Measurements from ENCODE around the gene PAAF1.

The PAAF1 gene

GRCh38 chr11:73969091-73969490 lies 92.3 kb downstream of the PAAF1 start:
- Histone ChIP-seq H3K27ac (no peak overlapping the region), H3K4me3 (no peak overlapping the region), H3K36me3 (peaks cover 0 to 2% (median 0%) of the 10 kb centered on the region in 3 donors), H3K9me3 (no peaks in the 10 kb centered on the region), H3K4me1 (peaks cover 0 to 8% (median 4%) of the 10 kb centered on the region in 4 donors), H3K27me3 (no peaks in the 10 kb centered on the region)
- no peak for TF ChIP-seq CTCF (IDR thresholded peaks at IDR 0.05)
- intact Hi-C loops (cut with DNase I; ENCODE audit: low total_unique reads): loop anchor here (10.0 kb wide), 2 partner anchors 56 to 206 kb away; partner anchors contain the start of genes C2CD3 and PPME1
- no peak for DNase-seq

- TF ChIP-seq CTCF (IDR thresholded peaks at IDR 0.05): no peak
- intact Hi-C loops (cut with DNase I; ENCODE audit: low total_unique reads): loop anchor here (10.0 kb wide), 2 partner anchors 55 to 205 kb away; partner anchors contain the start of genes C2CD3 and PPME1
- no peaks in the 10 kb centered on the region for H3K4me1 ChIP-seq
- H3K9me3 ChIP-seq: no peaks in the 10 kb centered on the region
- H3K4me3 ChIP-seq: no peak overlapping the region
- no peaks in the 10 kb centered on the region for H3K27me3 ChIP-seq
- DNase-seq: no peak
- H3K36me3 ChIP-seq: peaks cover 0 to 14% (median 0%) of the 10 kb centered on the region in 3 donors
- no peak overlapping the region for H3K27ac ChIP-seq
Observed at GRCh38 chr11:73969991-73970800, 93.4 kb downstream of the PAAF1 start.

DNA sequence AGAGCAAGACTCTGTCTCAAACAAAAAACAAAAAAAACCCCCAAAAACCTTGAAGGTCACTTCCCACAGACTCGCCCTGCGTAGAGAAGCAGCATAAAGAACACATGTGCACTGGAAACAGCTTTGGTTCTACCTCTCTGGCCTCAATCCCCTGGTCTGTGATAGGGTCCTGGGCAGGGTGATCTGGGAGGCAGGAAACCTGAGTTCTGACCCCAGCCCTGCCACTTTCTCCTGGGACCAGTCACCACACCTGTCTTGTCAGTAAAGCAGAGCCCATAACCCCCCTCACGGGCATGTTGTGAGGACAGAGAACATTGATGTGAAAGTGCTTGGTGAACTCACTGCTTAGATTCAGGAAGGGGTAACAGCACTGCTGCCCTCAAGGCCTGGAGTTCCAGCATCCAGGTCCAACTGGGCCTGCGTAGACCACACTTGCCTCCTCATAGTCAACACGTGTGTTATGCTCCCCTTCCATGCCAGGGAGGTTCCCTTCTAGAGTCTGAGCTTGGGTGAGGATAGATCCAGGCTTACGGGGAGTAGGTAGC lies 94.4 kb downstream of the PAAF1 start:
- no peak for TF ChIP-seq CTCF (IDR thresholded peaks at IDR 0.05)
- intact Hi-C loops (cut with DNase I; ENCODE audit: low total_unique reads): no loop called here

GRCh38 chr11:73972187-73972586 lies 95.4 kb downstream of the PAAF1 start:
- no peak for DNase-seq
- no peak for TF ChIP-seq CTCF (IDR thresholded peaks at IDR 0.05)
- Histone ChIP-seq H3K27ac (no peak overlapping the region), H3K27me3 (no peaks in the 10 kb centered on the region), H3K9me3 (no peaks in the 10 kb centered on the region), H3K4me1 (no peaks in the 10 kb centered on the region), H3K4me3 (no peak overlapping the region), H3K36me3 (peaks cover 0 to 33% (median 6%) of the 10 kb centered on the region in 3 donors)
- intact Hi-C loops (cut with DNase I; ENCODE audit: low total_unique reads): no loop called here

More for the DNA sequence above, 94.4 kb downstream of the PAAF1 start:
- Histone ChIP-seq H3K27ac (no peak overlapping the region), H3K4me1 (no peaks in the 10 kb centered on the region), H3K9me3 (no peaks in the 10 kb centered on the region), H3K36me3 (peaks cover 0 to 24% (median 4%) of the 10 kb centered on the region in 3 donors), H3K27me3 (no peaks in the 10 kb centered on the region), H3K4me3 (no peak overlapping the region)
- no peak for DNase-seq

- H3K4me3 ChIP-seq: no peak overlapping the region
- DNase-seq: no peak
- H3K36me3 ChIP-seq: peaks cover 0 to 40% (median 11%) of the 10 kb centered on the region in 3 donors
- no peak for TF ChIP-seq CTCF (IDR thresholded peaks at IDR 0.05)
- no peaks in the 10 kb centered on the region for H3K27me3 ChIP-seq
- no peaks in the 10 kb centered on the region for H3K9me3 ChIP-seq
- H3K27ac ChIP-seq: no peak overlapping the region
- intact Hi-C loops (cut with DNase I; ENCODE audit: low total_unique reads): no loop called here
- no peaks in the 10 kb centered on the region for H3K4me1 ChIP-seq
Observed at GRCh38 chr11:73972620-73973449, 96.0 kb downstream of the PAAF1 start.

All from tibial artery (tissue), 4 donors.